ENCODE results near the gene KLK15. TPM values are rescaled to one million over a fixed set of nuclear protein-coding genes. Genes with fewer than 3 reads are reported as not detected.

The KLK15 gene
- total RNA-seq, 2 donors from 2014 or later, result not detected

GRCh38 chr19:50838239-50838638, 4.9 kb upstream of the KLK15 start:
- peak; percentile 67 for DNase-seq
- H3K27me3 Mint-ChIP-seq (ENCODE audit: insufficient read depth), result peaks cover 76% of the 10 kb centered on the region
- H3K36me3 ChIP-seq (ENCODE audit: control insufficient read depth, insufficient read depth, low read length), result no peaks in the 10 kb centered on the region
- no peak overlapping the region for H3K9ac ChIP-seq (ENCODE audit: extremely low read depth, low read length, poor library complexity, severe bottlenecking)
- H3K27ac Mint-ChIP-seq, result no peak overlapping the region
- H3K4me3 ChIP-seq (ENCODE audit: low read length), result no peak overlapping the region
- H3K4me1 Mint-ChIP-seq, result peaks cover 2% of the 10 kb centered on the region
- peaks cover 48% of the 10 kb centered on the region for H3K27me3 ChIP-seq (ENCODE audit: control insufficient read depth, insufficient read depth, low read length, poor library complexity, severe bottlenecking)
- H3K4me3 Mint-ChIP-seq, result no peak overlapping the region
- H3K9me3 ChIP-seq (ENCODE audit: control insufficient read depth, low read length), result no peaks in the 10 kb centered on the region
- 0 to 35% methylated on average over 3 to 6 of the region's 6 CpGs for WGBS, 2 experiments (ENCODE audit: insufficient coverage in 1 of 2, insufficient read length in 1 of 2)
- no peaks in the 10 kb centered on the region for H3K4me1 ChIP-seq (ENCODE audit: control insufficient read depth, insufficient read depth, low read length)
- peaks cover 1% of the 10 kb centered on the region for H3K9me3 Mint-ChIP-seq
- no peaks in the 10 kb centered on the region for H3K36me3 Mint-ChIP-seq (ENCODE audit: low read depth)
- peak; percentile 54 for TF ChIP-seq CTCF (conservative IDR thresholded peaks at IDR 0.05)
- H3K27ac ChIP-seq (ENCODE audit: low read depth, low read length), result no peak overlapping the region

- WGBS, 2 experiments (ENCODE audit: insufficient coverage in 1 of 2, insufficient read length in 1 of 2), result 88 to 90% methylated on average over 6 to 10 of the region's 10 CpGs
- Histone ChIP-seq H3K4me1 (ENCODE audit: control insufficient read depth, insufficient read depth, low read length) (no peaks in the 10 kb centered on the region), H3K4me3 (ENCODE audit: low read length) (no peak overlapping the region), H3K9ac (ENCODE audit: extremely low read depth, low read length, poor library complexity, severe bottlenecking) (no peak overlapping the region), H3K9me3 (ENCODE audit: control insufficient read depth, low read length) (no peaks in the 10 kb centered on the region), H3K27me3 (ENCODE audit: control insufficient read depth, insufficient read depth, low read length, poor library complexity, severe bottlenecking) (peaks cover 39% of the 10 kb centered on the region), H3K27ac (ENCODE audit: low read depth, low read length) (no peak overlapping the region), H3K36me3 (ENCODE audit: control insufficient read depth, insufficient read depth, low read length) (no peaks in the 10 kb centered on the region)
- Mint-ChIP-seq H3K36me3 (ENCODE audit: low read depth) (no peaks in the 10 kb centered on the region), H3K9me3 (no peaks in the 10 kb centered on the region), H3K27me3 (ENCODE audit: insufficient read depth) (peaks cover 75% of the 10 kb centered on the region), H3K27ac (no peak overlapping the region), H3K4me3 (no peak overlapping the region), H3K4me1 (peaks cover 2% of the 10 kb centered on the region)
- TF ChIP-seq CTCF (conservative IDR thresholded peaks at IDR 0.05), result no peak
- no peak for DNase-seq
Observed at GRCh38 chr19:50837300-50837699, 3.9 kb upstream of the KLK15 start.

- peak overlapping the region; percentile 72 for H3K4me3 Mint-ChIP-seq
- no peaks in the 10 kb centered on the region for H3K36me3 Mint-ChIP-seq (ENCODE audit: low read depth)
- DNase-seq, result peak; percentile 63
- peaks cover 33% of the 10 kb centered on the region for H3K27me3 ChIP-seq (ENCODE audit: control insufficient read depth, insufficient read depth, low read length, poor library complexity, severe bottlenecking)
- H3K27ac ChIP-seq (ENCODE audit: low read depth, low read length), result no peak overlapping the region
- peaks cover 73% of the 10 kb centered on the region for H3K27me3 Mint-ChIP-seq (ENCODE audit: insufficient read depth)
- 75 to 91% methylated on average over 6 to 19 of the region's 19 CpGs for WGBS, 2 experiments (ENCODE audit: insufficient coverage in 1 of 2, insufficient read length in 1 of 2)
- H3K9me3 ChIP-seq (ENCODE audit: control insufficient read depth, low read length), result no peaks in the 10 kb centered on the region
- no peaks in the 10 kb centered on the region for H3K4me1 ChIP-seq (ENCODE audit: control insufficient read depth, insufficient read depth, low read length)
- H3K27ac Mint-ChIP-seq, result peak overlapping the region; percentile 78
- H3K9me3 Mint-ChIP-seq, result no peaks in the 10 kb centered on the region
- H3K9ac ChIP-seq (ENCODE audit: extremely low read depth, low read length, poor library complexity, severe bottlenecking), result no peak overlapping the region
- H3K36me3 ChIP-seq (ENCODE audit: control insufficient read depth, insufficient read depth, low read length), result no peaks in the 10 kb centered on the region
- peaks cover 2% of the 10 kb centered on the region for H3K4me1 Mint-ChIP-seq
- no peak for TF ChIP-seq CTCF (conservative IDR thresholded peaks at IDR 0.05)
- peak overlapping the region; percentile 80 for H3K4me3 ChIP-seq (ENCODE audit: low read length)
Observed at GRCh38 chr19:50836543-50837195, 3.3 kb upstream of the KLK15 start.
